Activated T-helper 1 cell treated with Interleukin-2 at 50 U/mL for 16 hours (primary cell): Measurements from ENCODE around the gene CFAP100.
A peak's percentile ranks its signal among the peaks of the same experiment; 100 is the strongest.

Source experiments
- DNase-seq: peaks from one replicate; pipeline ENCODE4 v3.0.0-alpha.2; 2020; ENCODE audit warnings: low read depth

Gene CFAP100

GRCh38 chr3:126465928-126466544 lies 71.3 kb downstream of the CFAP100 start:
- DNase-seq = no peak

- no peak for DNase-seq
Measured at GRCh38 chr3:126466886-126467610, 72.3 kb downstream of the CFAP100 start.

GRCh38 chr3:126467611-126467955 lies 72.9 kb downstream of the CFAP100 start:
- no peak for DNase-seq

GRCh38 chr3:126468028-126468891 lies 73.6 kb downstream of the CFAP100 start:
- DNase-seq = no peak

- no peak for DNase-seq
Measured at GRCh38 chr3:126469479-126469878, 74.8 kb downstream of the CFAP100 start.

GRCh38 chr3:126472277-126473006 lies 77.7 kb downstream of the CFAP100 start:
- DNase-seq = no peak

GRCh38 chr3:126473292-126474168 lies 78.8 kb downstream of the CFAP100 start:
- no peak for DNase-seq

- peak; percentile 9 for DNase-seq
Measured at GRCh38 chr3:126474498-126475412, 80.0 kb downstream of the CFAP100 start.

GRCh38 chr3:126475413-126476114 lies 80.9 kb downstream of the CFAP100 start, which contains the start of gene ZXDC:
ZXDC (minus strand) TSS chr3:126475891; CDS start chr3:126475865, 26 bp downstream.
- DNase-seq = peak; percentile 93

GRCh38 chr3:126476166-126477060 lies 81.7 kb downstream of the CFAP100 start:
- DNase-seq = no peak

- no peak for DNase-seq
Measured at GRCh38 chr3:126477061-126477380, 82.3 kb downstream of the CFAP100 start.

GRCh38 chr3:126478581-126479310 lies 84.0 kb downstream of the CFAP100 start:
- DNase-seq = no peak

- no peak for DNase-seq
Measured at GRCh38 chr3:126479642-126480041, 84.9 kb downstream of the CFAP100 start.

- DNase-seq = no peak
Measured at GRCh38 chr3:126480206-126480605, 85.5 kb downstream of the CFAP100 start.

- DNase-seq = no peak
Measured at GRCh38 chr3:126480861-126481260, 86.2 kb downstream of the CFAP100 start.

- DNase-seq = no peak
Measured at GRCh38 chr3:126481808-126482502, 87.2 kb downstream of the CFAP100 start.
